Measurements from ENCODE around the gene ENPP4.
"Not testable (repeated sequence)": the region's sequence is repeated elsewhere in the genome, so short reads cannot be mapped to it uniquely, and the experiment has no call there.

ENPP4 gene, protein sequence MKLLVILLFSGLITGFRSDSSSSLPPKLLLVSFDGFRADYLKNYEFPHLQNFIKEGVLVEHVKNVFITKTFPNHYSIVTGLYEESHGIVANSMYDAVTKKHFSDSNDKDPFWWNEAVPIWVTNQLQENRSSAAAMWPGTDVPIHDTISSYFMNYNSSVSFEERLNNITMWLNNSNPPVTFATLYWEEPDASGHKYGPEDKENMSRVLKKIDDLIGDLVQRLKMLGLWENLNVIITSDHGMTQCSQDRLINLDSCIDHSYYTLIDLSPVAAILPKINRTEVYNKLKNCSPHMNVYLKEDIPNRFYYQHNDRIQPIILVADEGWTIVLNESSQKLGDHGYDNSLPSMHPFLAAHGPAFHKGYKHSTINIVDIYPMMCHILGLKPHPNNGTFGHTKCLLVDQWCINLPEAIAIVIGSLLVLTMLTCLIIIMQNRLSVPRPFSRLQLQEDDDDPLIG

DNA sequence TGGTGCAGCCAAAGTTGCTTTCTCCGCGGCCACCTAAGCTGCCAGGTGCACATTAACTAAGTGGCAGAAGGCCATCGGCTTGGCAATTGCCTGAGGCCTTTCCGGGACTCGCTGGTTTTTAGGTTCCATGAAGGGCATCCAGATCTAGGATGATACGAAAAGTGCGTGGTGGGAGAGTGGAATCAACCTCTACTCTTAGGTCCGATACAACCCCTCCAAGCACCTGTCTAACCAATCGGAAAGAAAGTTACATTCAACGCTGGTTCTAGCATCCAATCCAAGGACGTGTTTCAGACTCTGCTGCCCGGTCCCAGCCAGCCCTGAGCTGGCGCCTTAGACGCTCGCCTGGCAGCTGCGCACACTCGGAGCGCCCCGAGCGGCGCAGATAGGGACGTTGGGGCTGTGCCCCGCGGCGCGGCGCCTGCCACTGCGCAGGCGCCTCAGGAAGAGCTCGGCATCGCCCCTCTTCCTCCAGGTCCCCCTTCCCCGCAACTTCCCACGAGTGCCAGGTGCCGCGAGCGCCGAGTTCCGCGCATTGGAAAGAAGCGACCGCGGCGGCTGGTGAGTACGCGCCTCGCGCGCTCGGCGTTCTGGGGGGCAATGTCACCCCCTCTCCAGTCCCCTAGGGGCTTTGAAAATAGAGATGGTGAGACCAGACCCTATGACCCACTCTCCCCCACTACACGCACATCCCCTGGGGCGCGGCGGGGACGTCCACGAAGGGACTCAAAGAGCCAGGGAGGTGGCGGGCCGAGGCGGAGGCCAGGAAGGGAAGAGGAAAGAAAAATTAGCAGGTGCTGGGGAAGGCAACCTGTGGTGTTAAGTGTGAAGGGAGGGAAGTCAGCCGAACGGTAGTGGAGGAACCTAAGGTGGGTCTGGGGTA is at the start of gene ENPP4:
Gene ENPP4 (plus strand): TSS at position 361 of the 883 bp plus-strand sequence. CDS start 9,595 bp downstream, outside the sequence.
- peak; percentile 96 for DNase-seq (ENCODE audit: insufficient read length, low spot score)
- peak; percentile 78 for FAIRE-seq

DNA sequence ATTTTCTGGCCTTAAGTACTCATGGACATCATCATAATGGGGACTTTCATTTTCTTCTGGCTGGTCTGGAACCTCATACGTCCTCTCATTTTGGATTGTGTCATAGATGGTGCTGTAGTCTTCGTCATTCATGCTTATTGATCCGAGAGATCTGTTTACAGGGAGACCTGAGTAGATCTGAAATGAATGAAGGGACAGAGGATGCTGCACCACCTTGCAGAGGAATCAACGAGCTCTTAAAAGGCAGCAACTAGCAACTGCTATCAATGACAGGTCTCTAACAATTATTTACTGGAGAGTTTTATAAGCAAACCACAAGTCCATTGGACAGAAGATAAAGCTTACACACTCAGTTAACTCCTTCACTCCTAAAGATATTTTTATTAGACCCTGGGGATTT is 49.7 kb upstream of the ENPP4 start:
- peak; percentile 55 for FAIRE-seq
- no peak for DNase-seq (ENCODE audit: insufficient read length, low spot score)

DNA sequence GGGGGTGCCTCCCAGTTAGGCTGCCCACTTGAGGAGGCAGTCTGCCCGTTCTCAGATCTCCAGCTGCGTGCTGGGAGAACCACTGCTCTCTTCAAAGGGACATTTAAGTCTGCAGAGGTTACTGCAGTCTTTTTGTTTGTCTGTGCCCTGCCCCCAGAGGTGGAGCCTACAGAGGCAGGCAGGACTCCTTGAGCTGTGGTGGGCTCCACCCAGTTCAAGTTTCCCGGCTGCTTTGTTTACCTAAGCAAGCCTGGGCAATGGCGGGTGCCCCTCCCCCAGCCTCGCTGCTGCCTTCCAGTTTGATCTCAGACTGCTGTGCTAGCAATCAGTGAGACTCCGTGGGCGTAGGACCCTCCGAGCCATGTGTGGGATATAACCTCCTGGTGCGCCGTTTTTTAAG is 44.1 kb upstream of the ENPP4 start:
- not testable (repeated sequence) for DNase-seq (ENCODE audit: insufficient read length, low spot score)

DNA sequence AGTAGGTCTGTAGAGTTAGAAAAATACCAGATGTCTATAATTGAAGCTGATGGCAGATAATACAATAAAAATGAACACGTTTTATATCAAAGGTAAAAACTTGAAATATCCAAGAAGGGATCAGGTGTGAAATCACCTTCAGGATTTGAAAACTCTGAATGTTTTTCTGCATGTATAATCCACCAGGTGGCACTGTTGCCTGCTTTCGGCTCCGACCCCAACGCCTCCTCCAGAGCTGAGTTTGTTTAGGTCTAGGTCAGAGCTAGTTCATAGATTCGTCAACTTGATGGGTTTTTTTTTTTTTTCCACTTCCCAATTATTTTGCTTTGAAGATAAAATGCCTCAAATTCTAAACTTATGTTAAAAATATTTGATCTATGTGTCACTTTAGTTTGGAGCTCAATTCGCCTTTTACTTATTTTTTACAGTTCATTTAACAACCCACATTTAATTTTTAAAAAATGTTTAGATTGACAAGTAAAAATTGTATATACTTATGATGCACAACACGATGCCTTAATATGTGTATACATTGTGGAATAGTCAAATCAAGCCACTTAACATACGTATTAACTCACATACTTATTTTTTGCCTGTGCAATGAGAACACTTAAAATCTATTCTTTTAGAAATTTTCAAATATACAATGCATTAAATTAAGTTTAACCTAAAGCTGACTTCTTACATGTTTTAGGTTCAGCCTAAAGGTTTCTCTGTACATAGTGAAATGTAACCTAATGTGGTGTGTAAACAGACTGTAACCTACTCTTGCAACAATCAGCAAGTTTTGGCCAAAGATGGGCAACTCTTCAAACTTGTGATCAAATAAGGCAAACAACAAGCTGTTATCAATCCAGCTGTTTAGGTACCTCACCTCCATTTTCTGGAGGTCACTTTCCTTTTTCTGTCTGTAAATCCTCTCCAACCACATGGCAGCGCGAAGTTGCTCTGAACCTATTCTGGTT is 39.4 kb upstream of the ENPP4 start:
- FAIRE-seq (peak; percentile 51), DNase-seq (ENCODE audit: insufficient read length, low spot score) (peak; percentile 63)

More for the DNA sequence above, 44.1 kb upstream of the ENPP4 start:
- not testable (repeated sequence) for FAIRE-seq

DNA sequence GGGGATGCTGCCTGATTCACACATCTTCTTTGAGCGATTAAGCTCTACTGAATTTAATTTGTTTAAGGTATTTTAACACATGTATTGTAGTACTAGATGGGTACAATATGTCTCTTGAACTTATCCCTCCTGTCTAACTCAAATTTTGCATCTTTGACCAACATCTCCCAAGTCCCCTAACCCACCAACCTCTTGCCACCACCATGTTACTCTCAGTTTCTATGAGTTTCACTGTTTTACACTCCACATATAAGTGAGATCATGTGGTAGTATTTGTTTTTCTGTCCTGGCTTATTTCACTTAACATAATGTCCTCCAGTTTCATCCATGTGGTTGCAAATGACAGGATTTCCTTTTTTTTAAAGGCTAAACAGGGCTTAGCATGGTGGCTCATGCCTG is 38.7 kb upstream of the ENPP4 start:
- DNase-seq (ENCODE audit: insufficient read length, low spot score), result no peak
- FAIRE-seq, result no peak

DNA sequence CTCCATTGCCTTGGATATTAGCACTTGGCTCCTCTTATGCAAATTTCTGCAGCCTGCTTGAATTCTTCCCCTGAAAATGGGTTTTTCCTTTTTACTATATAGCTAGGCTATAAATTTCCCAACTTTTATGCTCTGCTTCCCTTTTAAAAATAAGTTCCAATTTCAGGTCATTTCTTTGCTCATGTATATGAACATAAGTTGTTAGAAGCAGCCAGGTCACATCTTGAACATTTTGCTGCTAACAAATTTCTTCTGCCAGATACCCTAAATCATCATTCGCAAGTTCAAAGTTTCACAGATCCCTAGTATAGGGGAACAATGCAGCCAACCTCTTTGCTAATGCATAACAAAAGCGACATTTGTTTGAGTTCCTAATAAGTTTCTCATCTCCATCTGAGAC is 34.5 kb upstream of the ENPP4 start:
- FAIRE-seq, result no peak
- DNase-seq (ENCODE audit: insufficient read length, low spot score), result no peak

DNA sequence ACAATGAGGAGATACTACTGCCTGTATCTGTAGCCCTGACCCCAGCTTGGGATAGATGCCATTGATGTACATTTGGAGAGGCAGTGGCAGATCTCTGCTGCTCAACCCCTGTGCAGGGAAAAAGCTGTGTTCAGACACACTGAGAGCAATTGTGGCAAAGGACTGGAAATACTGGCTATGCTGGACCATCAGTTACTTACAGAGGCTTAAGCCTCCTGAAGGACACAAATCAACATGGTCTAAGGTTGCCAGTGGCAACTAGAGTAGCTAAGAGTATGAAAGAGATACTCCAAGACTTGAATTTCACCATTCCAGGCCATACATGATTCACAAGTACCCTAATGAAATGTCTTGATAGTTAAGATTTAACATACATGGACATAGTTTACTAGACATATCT is 32.4 kb upstream of the ENPP4 start:
- FAIRE-seq, result no peak
- DNase-seq (ENCODE audit: insufficient read length, low spot score), result no peak

DNA sequence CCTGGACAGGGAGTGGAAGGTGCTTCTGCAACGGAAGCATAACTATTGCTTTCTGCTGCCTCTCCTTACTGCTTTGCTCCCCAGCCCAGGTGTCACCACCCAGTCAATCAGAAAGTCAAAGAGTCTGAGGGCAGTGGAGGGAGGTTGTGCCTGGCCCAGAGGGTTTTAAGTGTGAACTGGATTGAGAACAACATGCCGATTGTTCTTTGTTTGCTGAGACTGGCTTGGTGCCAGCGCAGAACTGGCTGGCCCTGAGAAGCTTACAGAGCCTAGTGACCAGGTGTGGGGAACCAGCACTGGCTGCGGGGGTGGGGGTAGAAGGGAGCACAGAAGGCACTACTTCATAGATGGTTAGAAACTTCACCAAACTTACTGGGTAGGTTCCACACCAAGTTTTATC is 31.1 kb upstream of the ENPP4 start:
- DNase-seq (ENCODE audit: insufficient read length, low spot score) (no peak), FAIRE-seq (no peak)

DNA sequence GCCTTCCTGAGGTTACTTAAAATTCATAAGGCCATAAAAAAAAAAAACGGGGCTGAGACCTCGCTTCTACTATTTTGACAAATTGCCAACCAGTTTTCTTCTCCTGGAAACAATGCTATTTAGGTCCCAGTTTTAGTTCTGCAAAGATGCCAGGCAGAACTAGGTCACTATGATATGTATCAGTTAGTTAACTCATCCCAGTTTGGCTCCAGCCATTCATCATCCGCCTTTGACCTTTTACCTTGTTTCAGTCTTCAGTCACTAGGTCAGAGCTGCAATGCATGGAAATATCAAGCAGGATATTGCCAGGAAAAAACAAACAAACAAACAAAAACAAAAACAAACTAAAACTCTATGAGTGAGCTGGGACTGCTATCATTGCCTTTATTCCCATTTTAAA is 29.8 kb upstream of the ENPP4 start:
- no peak for FAIRE-seq
- no peak for DNase-seq (ENCODE audit: insufficient read length, low spot score)

DNA sequence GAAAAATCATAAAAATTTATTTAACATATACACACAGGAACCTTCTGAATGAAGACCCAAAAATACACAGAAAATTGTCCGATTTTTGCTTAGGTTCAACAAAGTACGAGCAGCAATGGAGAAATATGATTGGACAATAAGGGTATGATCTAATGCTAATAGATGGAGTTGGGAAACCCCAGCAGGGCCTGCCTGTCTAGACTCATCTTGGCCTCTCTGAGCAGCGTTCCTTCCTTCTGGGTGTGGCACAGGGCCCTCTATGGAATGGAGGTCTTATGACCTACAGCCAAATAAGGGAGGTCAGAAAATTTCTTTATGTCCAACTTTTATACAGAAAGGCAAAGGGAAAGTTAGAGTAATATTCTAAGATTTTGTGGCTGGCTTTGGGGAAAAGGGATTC is 27.7 kb upstream of the ENPP4 start:
- FAIRE-seq (no peak), DNase-seq (ENCODE audit: insufficient read length, low spot score) (no peak)

DNA sequence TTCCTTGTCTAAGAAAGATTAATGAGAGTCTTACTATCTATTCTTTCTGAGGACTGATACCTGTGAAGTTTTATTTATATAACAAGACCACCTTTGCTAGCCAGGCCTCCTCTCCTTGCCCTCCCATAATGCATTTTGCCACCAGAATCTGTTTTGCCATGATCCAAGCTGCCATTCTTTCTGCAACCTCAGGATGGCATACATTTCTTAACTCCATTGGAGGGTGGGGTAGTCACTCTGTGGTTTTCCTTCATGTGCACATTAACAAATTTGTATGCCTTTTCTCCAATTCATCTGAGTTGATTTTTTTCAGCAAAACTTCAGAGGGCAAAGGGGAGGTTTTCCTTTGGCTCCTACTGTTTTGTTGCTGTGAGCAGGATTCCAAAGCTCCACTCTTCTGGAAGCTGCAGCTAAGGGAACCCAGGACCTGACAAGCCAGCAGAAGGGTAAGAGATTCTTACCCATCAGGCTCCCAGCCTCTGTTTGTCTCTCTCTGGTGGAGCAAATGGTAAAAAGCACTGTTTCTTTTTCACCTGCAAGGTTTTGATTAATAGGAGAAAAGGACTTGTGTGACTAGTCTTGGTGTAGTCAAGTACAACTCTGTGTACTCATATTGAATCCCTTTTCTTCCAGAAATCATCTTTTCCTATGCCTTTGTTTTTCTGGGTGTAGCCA is 26.2 kb upstream of the ENPP4 start:
- DNase-seq (ENCODE audit: insufficient read length, low spot score) (no peak), FAIRE-seq (no peak)

DNA sequence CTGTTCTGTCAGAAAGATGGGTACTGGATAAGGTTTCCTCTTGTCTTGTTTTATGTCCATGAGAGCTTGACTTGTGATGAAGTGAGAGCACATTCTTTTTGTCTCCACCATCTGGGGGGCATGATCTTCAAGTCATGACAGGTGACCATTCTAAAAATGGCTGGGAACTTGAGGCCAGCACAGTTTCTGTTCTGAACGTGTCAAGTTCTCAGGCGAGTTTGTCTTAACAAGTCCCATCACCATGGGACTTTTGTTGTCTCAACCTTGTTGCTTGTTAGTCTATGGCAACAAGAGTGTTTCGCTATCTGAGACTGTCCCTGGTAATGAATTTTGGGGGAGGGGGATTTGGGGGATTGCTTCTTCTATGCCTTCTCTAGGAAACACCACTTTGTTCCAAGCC is 25.6 kb upstream of the ENPP4 start:
- DNase-seq (ENCODE audit: insufficient read length, low spot score) (no peak), FAIRE-seq (no peak)

DNA sequence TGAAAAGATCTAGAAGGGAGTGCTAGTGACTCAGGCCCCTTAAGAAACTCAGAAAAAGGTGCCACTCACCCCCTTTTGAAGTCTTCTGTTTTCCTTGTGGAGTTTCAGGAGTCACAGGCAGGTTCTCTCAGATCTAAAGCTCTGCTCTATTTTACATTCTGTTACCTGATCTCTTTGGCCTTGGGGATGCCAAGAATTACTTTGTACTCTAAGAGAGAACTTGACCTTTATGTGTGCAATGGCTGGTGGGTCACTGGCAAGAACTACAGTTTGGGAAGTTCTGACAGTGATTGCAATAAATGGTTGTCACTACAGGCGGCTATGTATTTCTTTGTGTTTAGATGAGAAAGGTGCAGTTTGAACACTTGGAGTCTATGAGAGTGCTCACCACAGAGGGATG is 24.2 kb upstream of the ENPP4 start:
- no peak for FAIRE-seq

DNA sequence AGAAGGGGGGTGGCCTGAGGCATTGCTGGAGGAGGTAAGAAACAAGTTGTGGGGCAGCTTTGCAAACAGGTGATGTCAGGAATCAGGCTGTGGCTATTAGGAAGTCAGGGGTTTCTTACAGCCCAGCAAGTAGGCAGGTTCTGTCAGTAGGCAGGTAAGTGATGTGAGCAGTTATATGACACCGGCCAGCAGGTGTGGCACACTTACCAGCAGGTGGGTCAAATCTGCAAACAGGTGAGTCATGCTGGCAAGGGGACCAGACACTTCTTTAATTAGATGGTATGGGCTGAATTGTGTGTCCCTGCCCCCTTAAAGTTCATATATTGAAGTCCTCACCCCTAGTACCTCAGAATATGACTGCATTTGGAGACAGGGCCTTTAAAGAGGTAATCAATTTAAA is 16.4 kb upstream of the ENPP4 start:
- no peak for FAIRE-seq
- DNase-seq (ENCODE audit: insufficient read length, low spot score), result no peak

More for the DNA sequence above, 24.2 kb upstream of the ENPP4 start:
- DNase-seq (ENCODE audit: insufficient read length, low spot score), result no peak

DNA sequence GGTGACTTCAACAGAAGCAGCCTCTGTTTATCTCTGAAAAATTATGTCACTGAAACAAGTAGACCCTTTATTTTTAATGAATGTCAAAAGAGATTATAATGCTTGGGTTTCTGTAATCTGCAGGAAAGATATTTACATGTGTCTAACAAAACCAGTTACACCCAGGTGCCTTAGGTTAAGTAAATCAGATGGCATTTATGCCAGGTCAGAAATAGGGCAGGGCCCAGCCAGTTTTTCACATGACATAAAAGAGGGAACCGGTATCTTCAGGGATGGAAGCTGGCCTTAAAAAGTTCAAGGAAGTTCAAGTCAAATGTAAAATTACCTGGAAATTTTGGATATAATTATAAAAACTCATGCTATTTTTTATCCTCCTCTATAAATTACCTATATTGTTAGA is 14.2 kb upstream of the ENPP4 start:
- FAIRE-seq, result no peak
- no peak for DNase-seq (ENCODE audit: insufficient read length, low spot score)

DNA sequence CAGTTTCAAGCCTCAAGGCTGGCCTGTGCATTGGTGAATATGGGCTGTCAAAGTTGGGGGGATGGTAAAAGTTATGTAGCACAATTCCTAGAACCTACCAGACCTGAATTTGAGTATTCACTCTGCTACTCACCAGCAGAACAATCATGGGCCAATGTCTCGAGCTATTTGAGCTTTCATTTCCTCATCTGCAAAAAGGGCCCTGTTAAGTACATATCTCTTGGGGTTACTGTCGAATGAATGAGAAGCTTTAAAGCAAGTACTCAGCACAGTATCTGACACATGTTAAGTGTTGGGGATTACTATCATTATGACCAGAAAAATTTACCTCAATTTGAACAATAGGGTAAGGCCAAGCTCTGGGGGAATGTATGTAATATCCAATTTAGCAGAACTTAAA is 13.5 kb upstream of the ENPP4 start:
- FAIRE-seq, result no peak

DNA sequence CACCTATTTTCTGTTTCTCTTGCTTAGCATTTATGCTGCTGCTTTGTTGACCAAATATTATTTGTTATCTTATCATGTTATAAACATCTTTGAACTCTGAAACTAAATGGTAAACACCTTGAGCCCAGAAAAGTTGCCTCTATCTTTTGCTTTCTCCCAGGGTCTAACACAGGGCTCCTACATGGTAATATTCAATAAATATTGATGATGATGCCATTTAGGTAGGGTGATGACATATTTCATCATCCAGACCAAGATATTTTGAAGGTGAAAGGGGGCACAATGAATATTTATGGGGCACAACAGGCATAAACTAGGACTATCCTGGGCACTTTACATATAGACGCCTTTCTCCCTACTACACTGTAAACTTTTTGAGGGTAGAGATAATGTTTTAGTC is 11.6 kb upstream of the ENPP4 start:
- DNase-seq (ENCODE audit: insufficient read length, low spot score) (no peak), FAIRE-seq (no peak)

More for the DNA sequence above, 13.5 kb upstream of the ENPP4 start:
- no peak for DNase-seq (ENCODE audit: insufficient read length, low spot score)

DNA sequence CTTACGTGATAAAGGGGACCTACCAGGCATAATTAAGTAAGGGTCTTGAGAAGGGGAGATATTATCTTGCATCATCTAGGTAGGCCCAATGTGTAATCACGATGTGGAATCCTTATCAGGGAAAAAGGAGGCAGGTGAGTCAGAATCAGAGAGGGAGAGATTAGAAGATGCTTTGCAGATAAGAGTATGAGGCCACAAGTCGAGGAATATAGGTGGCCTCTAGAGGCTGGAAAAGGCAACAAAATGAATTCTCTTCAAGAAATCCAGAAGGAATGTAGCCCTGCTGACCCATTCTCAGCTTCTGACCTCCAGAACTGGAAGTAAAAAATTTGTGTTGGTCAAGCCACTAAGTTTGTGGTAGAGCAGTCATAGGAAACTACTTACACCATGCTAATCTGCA is 11.0 kb upstream of the ENPP4 start:
- DNase-seq (ENCODE audit: insufficient read length, low spot score) (no peak), FAIRE-seq (no peak)

DNA sequence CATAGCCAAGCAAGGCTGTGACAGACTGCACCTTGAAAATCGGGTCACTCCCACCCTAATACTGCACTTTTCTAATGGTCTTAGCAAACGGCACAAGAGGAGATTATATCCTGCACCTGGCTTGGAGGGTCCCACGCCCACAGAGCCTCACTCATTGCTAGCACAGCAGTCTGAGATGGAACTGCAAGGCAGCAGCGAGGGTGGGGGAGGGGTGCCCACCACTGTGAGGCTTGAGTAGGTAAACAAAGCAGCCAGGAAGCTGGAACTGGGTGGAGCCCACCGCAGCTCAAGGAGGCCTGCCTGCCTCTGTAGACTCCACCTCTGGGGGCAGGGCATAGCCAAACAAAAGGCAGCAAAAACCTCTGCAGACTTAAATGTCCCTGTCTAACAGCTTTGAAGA is 10.1 kb upstream of the ENPP4 start:
- not testable (repeated sequence) for DNase-seq (ENCODE audit: insufficient read length, low spot score); FAIRE-seq

DNA sequence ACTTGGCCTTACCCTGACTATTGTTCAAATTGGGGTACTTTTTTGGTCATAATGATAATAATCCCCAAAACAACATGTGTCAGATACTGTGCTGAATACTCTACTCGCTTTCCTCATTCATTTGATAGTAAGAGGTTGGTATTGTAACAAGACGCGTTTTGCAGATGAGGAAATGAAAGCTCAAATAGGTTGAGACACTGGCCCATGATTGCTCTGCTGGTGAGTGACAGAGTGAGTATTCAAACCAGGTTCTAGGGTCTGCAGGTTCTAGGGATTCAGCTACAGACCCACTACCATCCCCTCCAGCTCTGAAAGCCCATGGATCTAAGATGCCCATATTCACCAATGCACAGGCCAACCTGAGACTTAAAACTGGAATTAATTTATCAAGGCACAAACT is 1.3 kb upstream of the ENPP4 start:
- DNase-seq (ENCODE audit: insufficient read length, low spot score), result no peak
- FAIRE-seq, result no peak
